Effector CD8-positive, alpha-beta T cell (primary cell): Measurements from ENCODE around the gene SKAP2.

Experiments used
- DNase-seq: peaks from one replicate; lab custom pipeline; 2025; lab: John Stamatoyannopoulos, UW

The SKAP2 gene

DNA sequence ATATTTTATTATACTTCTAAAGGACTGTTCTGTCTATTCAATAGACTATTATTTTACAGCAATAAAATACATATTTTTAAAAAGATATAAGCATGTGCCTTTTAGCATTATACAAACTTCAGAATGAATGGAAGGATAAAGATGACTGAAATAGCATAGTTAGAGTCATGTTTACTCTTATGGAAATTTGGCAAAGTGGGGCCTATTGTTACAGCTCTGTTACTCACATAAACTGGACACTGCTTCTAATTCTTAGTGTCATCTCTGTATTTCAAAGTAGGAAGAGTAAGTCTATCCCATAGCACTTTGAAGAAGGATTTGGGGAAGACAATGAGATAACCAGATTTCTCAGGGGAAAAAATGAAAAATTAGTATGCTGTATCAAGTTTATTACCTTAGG is 168.2 kb downstream of the SKAP2 start:
- no peak for DNase-seq

DNA sequence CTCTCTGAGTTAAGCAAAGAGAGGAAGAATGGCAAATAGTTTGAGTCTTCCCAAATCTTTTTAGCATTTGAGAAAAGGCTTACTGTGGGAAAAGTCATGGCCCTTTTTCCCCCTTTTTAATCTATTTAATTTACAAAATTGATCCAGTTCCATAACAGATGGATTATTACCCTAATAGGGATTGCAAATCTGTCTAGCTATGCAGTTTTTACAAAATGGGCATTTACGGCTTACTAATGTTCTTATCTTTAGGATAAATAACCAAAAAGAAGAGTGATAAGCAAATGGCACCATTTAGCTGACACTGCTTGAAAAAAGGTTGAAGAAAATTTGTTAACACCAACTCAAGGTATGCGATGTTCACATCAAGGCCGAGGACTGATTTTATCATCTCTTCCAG is 169.7 kb downstream of the SKAP2 start:
- no peak for DNase-seq

DNA sequence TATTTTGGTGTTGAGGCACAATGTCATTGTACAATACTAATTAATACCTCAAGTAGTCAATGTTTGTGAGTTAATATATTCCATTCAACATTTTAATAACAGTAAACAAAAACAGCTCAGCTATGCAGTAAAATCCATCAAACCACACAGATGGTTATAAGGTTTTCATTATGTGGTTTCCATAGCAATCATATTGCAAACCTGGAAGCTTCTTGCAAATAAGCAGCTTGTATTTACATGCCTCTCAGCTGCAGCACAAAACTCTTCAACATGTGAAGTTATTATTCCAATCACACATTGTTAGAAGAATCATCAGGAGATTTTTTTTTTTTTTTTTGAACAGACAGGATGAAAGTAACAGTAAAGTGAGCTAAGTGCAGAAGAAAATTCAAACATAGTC is 170.2 kb downstream of the SKAP2 start:
- DNase-seq = no peak

DNA sequence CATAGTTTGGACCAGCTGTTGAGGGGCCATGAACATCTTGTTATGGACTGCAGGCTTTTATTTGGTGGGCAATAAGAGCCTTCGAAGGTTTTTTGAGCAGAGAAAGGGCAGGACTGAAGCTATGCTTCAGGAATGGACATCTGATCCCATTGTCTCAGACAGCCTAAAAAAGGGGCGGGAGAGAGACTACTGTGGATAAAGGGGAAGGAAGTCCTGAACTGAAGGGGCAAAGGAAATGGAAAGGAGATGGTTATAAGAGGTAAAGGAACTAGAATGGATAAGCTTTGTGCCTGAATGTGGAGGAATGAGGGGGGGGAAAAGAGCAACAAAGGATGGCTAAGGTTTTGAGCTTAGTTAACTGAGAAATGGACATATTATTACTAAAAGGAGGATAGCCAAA is 172.5 kb downstream of the SKAP2 start:
- DNase-seq = no peak

DNA sequence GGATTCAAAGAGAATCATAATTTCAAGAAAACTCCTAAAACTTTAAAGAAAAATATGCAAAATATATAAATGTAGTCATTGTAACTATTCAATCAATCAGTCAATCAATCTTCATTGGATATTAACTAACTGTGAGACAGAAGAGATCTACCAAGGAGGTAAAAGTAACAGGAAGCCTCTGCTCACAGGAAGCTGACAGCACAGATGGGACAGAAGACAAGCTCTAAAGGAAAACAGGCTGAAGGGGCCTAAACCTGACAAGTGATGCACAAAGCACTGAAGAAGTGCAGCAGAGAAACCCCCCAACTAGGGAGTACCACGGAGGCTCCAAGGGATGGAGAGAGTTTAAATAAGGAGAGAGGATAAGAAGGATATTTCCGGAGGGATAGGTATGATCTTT is 173.0 kb downstream of the SKAP2 start:
- DNase-seq = no peak

DNA sequence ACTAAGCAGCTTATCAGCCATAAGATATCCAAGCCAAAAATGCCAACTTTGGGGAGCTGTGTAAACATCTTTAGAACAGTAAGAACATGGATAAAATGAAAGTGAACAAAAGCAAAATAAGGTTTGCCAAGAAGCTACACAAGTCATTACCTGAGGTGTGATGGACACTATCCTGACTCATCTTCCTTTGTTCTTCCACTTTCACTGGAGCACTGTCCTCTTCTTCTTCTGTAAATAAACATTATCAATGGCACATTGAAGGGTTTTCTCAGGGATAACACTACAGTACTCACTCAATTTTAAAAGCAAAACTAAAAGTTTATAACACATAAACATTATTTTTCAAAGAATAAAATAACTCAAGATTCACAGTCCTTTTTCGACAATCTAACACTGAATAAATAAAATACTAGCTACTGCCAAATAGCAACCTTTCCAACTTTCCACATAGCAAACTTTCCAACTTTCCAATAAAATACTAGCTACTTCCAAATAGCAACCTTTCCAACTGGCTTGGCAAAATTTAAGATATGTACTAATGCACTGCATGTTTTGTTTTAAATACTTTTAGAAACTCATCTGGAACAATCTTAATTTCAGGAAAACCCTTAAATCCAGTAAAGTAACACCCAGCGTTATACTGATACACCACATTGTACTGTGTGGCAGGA is 174.1 kb downstream of the SKAP2 start:
- no peak for DNase-seq

DNA sequence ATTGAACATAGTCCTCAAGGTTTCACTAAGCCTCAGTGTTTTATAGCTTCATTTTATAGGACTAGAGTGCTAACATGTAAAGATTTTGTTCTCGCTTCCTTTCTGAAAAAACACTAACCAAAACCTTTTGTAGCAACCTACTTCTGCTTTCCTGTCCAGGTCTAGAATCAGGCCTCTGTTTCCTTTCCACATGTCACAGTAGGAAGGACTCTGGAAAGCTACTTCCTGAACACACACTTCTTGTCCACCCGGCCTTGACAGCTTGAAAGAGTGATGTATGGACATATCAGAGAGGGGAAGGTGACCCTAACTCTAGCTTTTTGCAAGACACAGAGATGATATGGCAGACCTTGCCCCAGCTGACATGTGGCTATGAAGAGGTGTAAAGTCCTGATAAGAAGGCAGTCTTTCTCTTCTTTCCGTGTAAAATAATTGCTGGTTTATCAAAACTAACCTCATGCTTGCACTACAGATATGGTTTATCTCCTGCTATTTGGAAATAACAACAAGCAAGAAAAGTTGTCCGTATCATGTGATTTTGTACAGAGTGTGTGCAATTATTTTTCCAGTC is 175.4 kb downstream of the SKAP2 start:
- DNase-seq = no peak

DNA sequence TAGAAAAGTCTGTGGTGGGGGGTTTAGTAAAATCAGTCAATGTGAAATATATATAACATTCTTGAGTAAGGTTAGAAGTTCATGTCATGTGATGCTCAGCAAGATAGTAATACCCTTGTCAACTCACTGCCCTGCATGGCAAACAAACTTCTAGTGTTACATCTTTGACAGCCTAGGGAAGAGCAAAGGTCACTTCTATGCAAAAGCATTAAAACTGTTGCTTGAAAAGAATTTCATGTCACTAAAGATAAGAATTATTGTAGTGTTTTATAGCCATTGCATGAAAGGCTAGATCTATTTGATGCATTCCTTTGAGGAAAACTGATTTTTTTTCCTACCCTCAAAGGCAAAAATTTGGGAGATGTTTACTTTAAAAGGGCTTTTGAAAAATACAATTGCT is 176.0 kb downstream of the SKAP2 start:
- DNase-seq = no peak

DNA sequence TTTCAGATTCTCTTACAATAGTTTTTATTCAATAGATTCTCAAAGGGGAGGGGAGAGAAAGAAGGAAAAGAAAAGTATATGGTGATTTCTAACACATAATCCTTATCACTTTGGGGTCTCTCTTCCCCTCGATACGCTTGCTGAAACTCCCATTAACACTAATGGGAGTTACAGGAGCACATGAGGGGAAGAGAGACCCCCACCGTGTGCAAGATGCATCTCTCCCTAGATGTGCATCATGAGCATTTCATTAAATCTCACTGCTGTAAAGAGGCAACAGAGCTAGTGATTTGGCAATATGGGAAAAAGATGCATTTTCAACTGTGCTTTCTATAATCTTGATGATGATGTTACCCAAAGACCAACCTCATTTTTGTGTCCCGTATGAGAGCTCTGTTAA is 177.4 kb downstream of the SKAP2 start:
- no peak for DNase-seq

DNA sequence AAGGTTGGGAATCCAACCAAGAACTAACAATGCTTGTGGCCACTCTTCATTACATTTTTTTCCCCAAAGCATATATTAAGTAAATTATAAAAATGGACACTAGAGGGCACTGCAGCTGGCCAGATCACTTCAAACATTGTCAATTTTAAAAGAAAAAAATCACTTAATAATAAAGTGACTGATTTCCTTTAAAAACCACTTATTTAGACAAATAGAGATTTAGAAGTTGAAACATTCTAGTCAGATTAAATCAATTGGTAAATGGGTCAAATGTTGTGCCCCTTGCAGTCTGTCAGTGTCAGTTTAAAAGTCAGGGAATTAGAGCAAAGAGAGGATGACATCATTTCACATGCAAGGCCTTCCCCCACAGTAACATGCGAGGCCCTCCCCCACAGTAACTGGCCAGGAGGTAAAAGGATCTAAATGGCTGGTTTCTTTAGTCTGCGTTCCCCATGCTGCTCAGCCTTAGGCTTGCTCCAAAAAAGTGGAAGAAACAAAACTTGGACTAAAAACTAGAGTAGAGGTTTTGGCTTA is 177.9 kb downstream of the SKAP2 start:
- no peak for DNase-seq

DNA sequence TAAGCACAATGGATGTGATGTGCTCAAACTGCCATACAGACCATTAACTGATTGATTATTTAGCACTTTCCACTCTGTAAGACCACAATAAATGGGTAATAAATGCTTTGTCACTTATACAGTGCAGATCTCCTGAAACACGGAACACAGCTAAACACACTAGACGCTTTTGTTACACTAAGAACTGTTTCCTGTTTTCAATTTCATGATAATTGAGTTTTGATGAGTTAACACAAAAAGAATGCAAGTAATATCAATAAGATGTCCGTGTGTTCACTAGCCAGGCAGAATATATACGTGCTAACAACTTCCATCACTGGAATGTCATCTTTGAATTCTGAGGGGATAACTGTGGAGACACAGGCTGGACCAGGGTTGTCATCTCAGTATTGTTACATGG is 178.8 kb downstream of the SKAP2 start:
- DNase-seq = no peak

DNA sequence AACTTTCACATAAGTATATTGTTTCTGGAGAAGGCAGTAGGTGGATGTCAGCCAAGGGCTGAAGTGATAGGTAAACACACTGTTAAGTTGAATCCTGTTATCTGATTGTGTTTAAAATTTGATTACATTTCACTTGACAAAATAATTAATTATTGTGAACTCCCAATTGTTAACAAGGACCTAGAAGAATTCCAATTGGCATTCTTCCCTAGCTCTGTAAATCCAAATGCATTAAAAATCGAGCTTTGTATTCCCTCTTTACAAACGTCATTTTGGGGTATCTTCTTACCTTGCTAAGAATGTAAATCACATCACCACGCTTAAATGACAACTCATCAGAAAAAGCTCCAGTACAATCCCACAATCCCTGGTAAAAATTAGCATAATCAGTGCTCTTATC is 179.9 kb downstream of the SKAP2 start:
- no peak for DNase-seq

DNA sequence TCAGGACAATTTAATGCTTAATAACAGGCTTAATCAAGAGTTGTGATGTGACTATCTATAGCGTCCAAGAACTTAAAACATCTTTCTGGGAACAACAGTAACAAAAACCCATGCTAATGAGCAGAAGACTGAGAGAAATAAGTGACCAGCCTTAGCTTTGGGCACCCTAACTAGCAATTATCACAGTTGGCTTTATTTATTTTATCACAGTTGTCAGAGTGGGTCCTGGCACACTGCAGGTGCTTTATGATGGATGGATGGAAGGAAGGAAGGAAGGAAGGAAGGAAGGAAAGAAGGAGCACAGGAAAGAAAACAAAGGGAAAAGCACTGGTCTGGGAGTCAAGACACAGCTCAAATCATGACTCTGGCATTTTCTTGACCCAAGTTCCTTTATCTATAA is 181.1 kb downstream of the SKAP2 start:
- DNase-seq = no peak

DNA sequence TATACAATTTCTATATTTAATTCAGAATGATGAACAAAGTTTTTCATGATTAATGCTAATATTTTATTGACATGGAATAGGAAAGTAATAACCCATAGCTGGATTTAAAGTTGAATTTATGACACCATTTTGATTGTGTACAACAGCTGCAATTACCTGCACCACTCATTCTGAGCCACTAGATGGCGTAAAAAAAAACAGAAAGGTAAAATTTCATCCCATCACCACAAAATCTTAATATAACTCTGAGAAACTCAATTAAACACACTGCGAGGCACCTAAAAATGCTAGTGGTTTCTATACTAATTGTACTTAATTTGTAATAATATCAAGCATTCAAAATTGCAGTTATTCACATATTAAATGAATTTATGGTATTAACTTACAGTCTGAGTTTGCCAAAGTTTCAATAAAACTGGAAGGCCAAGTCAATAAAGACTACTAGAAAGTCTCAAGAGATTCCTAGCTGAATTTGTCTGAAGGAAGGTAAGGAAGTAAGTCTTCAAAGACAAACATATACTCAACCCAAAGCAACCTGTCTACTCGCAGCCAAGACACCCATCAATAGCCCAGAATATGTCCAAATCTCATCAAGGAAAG is 182.5 kb downstream of the SKAP2 start:
- no peak for DNase-seq

DNA sequence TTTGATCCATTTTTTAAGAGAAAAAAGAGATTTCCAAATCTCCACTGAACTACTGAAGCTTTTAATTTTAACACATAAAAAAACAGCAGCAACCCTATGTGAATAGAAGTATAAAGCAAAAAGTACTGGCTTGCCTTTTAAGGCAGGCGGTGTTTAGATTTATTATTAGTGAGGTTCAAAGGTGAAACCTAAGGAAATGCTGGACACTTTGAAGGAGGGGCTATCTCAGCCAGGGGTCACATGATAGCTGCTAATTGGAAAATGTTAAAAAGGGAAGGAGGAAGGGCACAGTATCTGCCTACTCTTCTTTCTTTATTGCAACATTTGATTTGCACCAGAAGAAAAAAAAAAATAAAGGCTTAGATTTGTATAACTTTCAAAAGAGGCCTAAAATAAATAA is 183.8 kb downstream of the SKAP2 start:
- no peak for DNase-seq

DNA sequence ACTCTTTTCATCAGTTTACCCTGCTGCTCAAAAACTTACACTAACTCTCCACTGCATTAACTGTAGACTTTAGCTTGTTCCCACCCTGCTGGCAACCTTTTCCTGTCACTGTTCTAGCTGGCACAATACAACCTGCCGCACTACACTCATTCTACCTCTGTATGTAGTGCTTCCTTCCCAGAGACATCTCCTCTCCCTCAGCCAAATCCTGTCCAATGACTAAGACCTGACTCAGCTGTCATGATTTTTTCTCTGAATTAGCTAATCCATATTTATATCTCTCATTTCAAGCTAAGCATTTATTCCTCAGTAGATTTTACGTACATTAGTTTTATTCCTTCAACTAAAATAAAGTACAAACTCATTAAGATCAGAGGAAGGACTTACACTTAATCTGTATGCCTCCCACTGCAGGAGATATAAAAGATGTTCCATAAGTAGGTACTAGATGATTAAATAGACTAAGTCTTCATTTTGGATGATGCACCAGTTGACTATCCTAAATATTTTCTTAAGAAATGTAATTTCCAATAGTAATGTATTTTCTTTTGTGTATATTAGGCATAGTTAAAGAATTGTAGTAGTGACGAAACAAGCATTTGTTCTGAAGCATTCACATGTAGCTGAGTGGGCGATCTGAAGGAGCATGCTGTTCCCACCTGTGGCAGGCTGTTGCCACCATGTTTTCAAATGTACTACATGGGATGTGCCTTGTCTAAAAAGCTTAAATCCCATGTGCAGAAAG is 189.1 kb downstream of the SKAP2 start:
- DNase-seq = no peak

DNA sequence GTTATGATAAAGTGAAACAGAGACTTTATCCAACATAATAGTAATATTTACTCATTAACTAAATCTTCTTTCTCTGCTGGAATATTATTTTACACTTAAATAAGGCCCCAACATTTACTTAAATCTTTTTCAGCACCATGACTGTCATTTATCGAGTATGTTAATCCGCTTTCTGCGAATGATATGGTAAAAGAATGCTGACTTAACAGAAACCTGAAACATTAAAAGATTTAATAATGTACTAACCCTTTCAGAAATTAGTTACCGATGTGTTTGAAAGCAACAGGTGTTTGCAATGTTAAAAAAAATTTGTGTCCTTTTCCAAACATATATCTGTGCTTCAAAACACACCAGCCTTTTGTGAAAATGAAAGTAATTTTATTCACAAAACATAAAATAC is 190.5 kb downstream of the SKAP2 start:
- no peak for DNase-seq

DNA sequence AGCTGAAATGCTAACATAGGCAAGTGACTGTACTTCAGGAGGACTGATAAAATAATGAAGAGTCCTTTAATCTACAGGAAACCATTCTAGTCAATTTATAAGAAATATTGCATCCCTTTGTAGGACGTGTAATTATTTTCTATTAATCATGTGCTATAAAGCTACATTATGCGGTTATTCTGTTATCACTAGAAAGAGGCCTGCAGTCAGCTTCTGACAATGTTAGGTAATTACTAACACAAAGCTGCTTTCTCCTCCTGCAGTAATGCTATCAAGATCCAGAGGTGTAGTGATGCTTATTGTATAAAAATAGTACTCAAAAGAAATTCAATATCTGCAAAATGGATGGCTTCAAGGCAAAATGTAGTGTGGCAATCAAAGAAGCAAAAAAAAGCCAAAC is 191.1 kb downstream of the SKAP2 start:
- no peak for DNase-seq

DNA sequence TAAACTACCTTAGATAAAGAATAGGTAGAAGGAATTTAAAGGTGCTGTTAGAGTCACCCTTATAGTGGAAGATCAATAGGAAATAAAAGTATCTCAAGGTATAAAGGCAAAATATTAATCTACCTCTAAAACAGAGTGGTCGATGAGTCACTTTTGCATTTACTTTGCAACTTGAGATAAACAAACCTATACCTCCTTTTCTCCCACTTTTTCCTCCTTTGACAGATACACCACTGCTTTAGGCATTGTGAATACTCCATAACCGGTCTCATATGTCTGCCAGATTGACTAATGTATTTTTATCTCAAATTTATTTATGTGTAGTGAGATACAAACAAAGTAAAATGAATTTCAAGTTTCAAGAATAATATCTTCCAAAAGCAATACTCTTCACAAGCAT is 193.5 kb downstream of the SKAP2 start:
- DNase-seq = no peak

DNA sequence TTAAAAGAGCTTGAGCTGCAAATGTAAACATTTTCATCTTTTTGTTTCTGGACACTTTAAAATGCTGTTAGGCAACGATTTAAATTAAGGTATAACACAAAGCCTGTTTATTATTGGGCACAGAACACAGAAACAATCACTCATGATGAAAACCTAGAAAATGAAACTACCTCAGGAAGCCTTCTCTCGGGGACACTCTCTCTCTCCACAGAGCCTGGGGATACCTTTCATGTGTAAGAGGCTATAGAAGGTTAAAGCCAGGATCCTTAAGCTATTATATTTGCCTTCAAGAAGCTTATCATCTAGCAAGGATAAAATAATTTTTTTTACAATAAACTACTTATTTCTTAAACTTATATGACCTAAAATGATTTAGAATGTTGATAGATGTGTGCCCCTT is 194.1 kb downstream of the SKAP2 start:
- no peak for DNase-seq

DNA sequence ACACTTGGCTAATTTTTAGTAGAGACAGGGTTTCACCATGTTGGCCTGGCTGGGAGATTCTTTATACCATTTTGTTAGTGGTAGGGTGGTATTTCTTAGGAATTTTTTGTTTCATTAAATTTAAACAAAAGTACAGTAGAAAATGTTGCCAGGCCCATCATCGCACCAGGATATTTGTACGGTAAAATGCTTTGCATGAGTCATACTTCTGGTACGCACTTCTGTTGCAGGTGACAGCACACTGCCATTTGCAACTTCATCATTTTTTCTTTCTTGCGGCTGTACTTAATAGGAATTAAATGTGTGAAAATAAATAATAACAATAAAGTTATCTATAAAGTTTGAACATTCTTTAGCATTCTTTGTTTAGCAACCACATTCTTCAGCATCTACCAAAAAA is 195.6 kb downstream of the SKAP2 start:
- DNase-seq = no peak

DNA sequence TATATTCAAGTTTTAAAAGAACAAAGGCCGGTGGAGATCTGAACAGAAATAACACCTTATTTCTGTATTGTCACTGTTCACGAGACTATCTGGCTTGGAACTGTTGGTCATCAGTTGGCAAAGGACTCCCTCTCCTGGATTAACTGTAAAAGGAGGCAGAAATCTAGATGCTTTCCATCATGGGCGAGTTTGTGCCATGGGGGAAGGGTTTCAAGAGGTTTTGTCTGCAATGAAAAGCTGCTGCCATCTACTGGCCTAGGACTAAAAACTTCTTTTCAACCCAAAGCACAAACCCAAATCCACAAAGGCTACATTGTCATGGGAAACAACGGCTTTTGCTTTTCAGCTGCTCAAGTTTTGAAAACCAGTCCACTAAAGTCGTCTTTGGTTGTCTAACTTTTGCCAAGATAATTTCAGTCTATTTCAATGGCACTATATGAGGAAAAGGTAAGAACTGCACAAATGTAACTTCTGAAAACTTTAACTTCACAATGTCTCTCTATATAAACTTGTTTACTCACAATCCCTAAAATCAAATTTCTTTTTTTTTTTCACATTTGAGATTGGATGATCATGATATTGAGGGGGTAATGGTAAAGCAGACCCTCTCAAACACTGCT is 196.8 kb downstream of the SKAP2 start:
- DNase-seq = peak; percentile 5
